ENCODE measurements around the gene SASH1. TPM values are rescaled to one million over a fixed set of nuclear protein-coding genes. Genes with fewer than 3 reads are reported as not detected.

The SASH1 gene
- polyA plus RNA-seq, 1 experiment: 32.2 TPM

DNA sequence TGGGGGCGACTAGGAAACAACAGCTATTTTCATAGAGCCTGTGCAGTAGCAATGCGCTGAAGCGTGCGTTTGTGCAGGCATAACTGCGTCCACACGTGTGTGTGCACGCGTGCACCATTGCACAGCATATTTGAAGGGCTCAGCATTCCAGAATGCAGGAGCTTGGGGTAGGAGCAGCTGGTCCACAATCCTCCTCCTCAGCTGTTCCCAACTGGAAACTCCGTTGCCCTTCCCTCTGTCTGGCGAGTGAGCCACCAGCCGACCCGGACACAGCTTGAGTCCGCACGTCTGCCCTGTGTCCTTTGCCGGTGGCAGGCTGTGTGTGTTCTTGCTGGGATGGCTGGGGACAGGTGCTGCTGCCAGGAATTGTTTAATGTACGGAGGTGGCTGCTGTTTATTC is 110.2 kb downstream of the SASH1 start:
- Histone ChIP-seq H3K36me3 (ENCODE audit: control insufficient read depth, insufficient read depth, low read length) (peaks cover 14% of the 10 kb centered on the region), H3K4me3 (ENCODE audit: low read depth, low read length) (no peak overlapping the region), H3K27me3 (ENCODE audit: control insufficient read depth, insufficient read depth, low read length) (no peaks in the 10 kb centered on the region)
- DNase-seq (ENCODE audit: low read depth): no peak
- CTCF ChIA-PET: interaction anchor here (1.2 to 1.8 kb wide), 3 partner anchors 11 to 276 kb away, joined by 4 to 5 read pairs (median 5); no protein-coding TSS in a partner anchor
- TF ChIP-seq, protein P1, sequence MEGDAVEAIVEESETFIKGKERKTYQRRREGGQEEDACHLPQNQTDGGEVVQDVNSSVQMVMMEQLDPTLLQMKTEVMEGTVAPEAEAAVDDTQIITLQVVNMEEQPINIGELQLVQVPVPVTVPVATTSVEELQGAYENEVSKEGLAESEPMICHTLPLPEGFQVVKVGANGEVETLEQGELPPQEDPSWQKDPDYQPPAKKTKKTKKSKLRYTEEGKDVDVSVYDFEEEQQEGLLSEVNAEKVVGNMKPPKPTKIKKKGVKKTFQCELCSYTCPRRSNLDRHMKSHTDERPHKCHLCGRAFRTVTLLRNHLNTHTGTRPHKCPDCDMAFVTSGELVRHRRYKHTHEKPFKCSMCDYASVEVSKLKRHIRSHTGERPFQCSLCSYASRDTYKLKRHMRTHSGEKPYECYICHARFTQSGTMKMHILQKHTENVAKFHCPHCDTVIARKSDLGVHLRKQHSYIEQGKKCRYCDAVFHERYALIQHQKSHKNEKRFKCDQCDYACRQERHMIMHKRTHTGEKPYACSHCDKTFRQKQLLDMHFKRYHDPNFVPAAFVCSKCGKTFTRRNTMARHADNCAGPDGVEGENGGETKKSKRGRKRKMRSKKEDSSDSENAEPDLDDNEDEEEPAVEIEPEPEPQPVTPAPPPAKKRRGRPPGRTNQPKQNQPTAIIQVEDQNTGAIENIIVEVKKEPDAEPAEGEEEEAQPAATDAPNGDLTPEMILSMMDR (IDR thresholded peaks at IDR 0.05; ENCODE audit: insufficient read depth, low read depth, low read length): no peak
- POLR2A ChIA-PET: no interaction called here

DNA sequence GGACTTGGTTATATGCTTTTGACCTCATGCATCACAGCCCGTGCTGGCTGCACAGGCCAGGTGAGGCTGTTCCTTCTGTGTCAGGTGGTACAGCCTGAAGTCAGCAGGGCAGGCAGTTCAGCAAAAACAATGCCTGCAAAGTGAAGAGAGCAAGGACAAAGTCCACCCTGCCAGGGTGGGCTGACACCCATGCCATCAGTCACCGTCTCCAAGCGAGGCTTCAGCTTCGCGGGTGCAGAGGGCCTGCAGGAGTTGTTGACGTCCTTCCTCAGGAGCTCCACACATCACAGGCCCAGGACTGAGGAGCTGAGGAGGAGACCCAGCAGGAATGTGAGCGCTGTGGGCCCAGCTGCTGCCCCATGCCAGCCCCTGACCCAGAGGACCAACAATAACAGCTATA is 111.3 kb downstream of the SASH1 start:
- TF ChIP-seq, protein P1 (IDR thresholded peaks at IDR 0.05; ENCODE audit: insufficient read depth, low read depth, low read length): no peak
- ChIA-PET POLR2A (no interaction called here), CTCF (interaction anchor here (0.6 kb wide), 1 partner anchor 101 kb away, joined by 3 read pairs; no protein-coding TSS in a partner anchor)
- H3K36me3 ChIP-seq (ENCODE audit: control insufficient read depth, insufficient read depth, low read length): peaks cover 15% of the 10 kb centered on the region
- no peak overlapping the region for H3K4me3 ChIP-seq (ENCODE audit: low read depth, low read length)
- no peak for DNase-seq (ENCODE audit: low read depth)
- H3K27me3 ChIP-seq (ENCODE audit: control insufficient read depth, insufficient read depth, low read length): no peaks in the 10 kb centered on the region

DNA sequence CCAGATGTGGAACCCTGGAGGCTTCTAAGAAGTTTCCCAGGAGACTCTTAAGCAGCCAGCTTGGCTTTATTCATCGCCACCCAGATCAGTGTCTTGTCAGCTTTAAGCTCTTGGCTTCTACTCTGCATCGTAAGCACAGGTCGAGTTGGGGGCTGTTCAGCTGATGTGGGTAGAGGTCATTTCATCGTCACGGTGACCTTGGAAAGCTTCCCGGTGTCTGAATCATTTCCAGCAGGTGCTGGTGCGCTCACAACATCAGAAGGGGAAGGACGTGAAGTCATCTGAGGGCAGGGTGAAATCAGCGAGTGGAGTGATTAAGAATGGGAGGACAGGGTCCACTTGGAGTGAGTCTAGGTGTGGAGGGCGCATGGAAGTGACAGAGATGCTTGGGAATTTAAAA is 112.6 kb downstream of the SASH1 start:
- Histone ChIP-seq H3K27me3 (ENCODE audit: control insufficient read depth, insufficient read depth, low read length) (no peaks in the 10 kb centered on the region), H3K36me3 (ENCODE audit: control insufficient read depth, insufficient read depth, low read length) (peaks cover 17% of the 10 kb centered on the region), H3K4me3 (ENCODE audit: low read depth, low read length) (no peak overlapping the region)
- POLR2A ChIA-PET: no interaction called here
- DNase-seq (ENCODE audit: low read depth): no peak
- CTCF ChIA-PET: interaction anchor here (0.5 kb wide), 1 partner anchor 86 kb away, joined by 3 read pairs; no protein-coding TSS in a partner anchor
- TF ChIP-seq, protein P1 (IDR thresholded peaks at IDR 0.05; ENCODE audit: insufficient read depth, low read depth, low read length): no peak

DNA sequence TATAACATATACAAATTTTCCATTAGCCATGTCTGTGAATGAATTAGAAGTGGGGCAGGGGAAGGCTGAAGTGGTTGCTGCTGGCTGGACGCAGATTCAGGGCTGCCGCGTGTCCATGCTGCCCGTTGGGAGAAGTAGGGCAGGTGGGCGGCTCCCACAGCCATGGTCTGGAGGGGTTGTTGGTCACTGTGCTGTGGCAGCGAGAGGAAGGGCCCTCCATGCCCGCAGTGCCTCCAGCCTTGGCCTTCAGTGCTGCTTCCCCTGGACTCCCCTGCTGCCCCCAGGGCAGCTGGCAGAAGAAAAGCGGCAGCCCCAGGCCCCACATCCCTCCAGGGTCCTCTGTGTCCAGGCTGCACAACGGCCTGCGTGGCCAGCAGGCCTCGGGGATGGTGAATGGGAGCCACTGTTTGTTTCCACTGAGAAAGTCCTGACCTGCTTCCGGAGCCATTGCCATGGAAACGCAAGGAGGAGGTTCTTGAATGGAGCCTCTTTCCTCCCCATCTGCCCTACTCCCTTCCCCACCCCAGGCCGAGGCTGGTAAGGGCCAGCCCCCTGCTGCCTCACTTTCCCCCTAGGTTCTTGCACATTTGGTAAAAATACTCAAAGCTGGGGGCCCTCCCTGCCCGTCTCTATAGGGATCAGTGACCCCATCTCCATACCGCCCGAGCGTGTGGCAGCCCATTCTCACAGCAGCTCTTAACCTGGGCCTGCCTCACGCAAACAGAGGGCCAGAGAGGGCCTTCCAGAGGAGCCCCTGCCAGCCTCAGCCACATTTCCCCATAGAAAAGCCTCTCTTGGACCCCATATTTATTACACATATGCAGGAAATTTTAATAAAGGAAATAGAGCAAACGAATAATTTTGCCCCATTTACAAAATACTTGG is 113.3 kb downstream of the SASH1 start:
- POLR2A ChIA-PET: no interaction called here
- DNase-seq (ENCODE audit: low read depth): no peak
- CTCF ChIA-PET: no interaction called here
- Histone ChIP-seq H3K4me3 (ENCODE audit: low read depth, low read length) (no peak overlapping the region), H3K27me3 (ENCODE audit: control insufficient read depth, insufficient read depth, low read length) (no peaks in the 10 kb centered on the region), H3K36me3 (ENCODE audit: control insufficient read depth, insufficient read depth, low read length) (peaks cover 17% of the 10 kb centered on the region)
- TF ChIP-seq, protein P1 (IDR thresholded peaks at IDR 0.05; ENCODE audit: insufficient read depth, low read depth, low read length): no peak

DNA sequence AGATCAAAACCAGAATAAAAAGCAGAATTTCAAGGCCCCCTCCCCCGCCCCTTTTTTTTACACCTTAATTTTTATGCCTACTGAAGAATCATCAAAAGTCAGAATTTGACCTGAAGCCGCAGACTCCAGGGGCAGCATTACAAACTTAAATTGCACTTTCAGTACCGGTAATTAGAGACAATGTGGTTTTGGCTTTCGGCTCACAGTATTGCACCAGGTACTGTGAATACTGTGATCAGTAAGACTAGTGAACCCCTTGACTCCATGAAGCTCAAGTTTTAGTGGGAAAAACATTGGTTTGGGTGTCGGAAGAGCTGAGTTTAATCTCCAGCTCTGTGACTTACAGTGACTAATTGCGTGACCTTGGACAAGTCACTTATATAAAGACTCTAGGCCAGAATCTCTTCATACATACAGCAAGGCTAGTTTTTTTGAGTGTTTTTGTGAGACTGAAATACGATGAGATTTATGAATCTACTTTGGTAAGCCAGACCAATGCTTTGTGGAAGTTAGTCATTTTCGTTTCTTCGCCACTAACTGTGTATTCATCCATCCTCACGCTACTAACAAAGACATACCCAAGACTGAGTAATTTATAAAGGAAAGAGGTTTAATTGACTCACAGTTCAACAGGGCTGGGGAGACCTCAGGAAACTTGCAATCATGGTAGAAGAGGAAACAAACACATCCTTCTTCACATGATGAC is 114.7 kb downstream of the SASH1 start:
- DNase-seq (ENCODE audit: low read depth): no peak
- ChIA-PET POLR2A (no interaction called here), CTCF (no interaction called here)
- H3K4me3 ChIP-seq (ENCODE audit: low read depth, low read length): no peak overlapping the region
- H3K36me3 ChIP-seq (ENCODE audit: control insufficient read depth, insufficient read depth, low read length): peaks cover 16% of the 10 kb centered on the region
- H3K27me3 ChIP-seq (ENCODE audit: control insufficient read depth, insufficient read depth, low read length): no peaks in the 10 kb centered on the region
- TF ChIP-seq, protein P1 (IDR thresholded peaks at IDR 0.05; ENCODE audit: insufficient read depth, low read depth, low read length): no peak

Measured in BJ (cell line).